Hematopoietic multipotent progenitor cell treated with erythropoietin and hydrocortisone succinate and interleukin-3 and kit ligand, for 6 days (in vitro differentiated cells): ENCODE results near the gene CSNK2A1.

ENCODE experiments used
- DNase-seq: peaks from one replicate; pipeline ENCODE4 v3.0.0-alpha.2; 2015

Gene CSNK2A1

DNA sequence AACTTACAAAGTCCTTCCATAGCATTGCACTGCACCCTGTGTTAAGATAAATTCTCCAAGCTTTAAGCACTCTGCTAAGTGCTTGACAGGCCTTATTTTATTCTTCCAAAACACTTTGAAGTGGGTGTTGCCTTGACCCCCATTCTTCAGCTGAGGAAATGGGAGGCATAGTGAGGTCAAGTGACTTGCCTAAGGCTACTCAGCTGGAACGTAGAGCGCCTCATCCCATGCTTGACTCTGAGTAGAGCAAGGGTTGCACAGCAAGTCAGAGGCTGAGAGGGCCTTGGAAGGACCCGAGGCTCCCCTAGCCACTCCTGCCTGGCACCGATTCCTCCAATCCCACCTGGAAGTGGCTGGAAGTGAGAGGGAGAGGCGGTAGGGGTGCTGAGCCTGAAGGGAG, 19.6 kb upstream of the CSNK2A1 start:
- DNase-seq: no peak

DNA sequence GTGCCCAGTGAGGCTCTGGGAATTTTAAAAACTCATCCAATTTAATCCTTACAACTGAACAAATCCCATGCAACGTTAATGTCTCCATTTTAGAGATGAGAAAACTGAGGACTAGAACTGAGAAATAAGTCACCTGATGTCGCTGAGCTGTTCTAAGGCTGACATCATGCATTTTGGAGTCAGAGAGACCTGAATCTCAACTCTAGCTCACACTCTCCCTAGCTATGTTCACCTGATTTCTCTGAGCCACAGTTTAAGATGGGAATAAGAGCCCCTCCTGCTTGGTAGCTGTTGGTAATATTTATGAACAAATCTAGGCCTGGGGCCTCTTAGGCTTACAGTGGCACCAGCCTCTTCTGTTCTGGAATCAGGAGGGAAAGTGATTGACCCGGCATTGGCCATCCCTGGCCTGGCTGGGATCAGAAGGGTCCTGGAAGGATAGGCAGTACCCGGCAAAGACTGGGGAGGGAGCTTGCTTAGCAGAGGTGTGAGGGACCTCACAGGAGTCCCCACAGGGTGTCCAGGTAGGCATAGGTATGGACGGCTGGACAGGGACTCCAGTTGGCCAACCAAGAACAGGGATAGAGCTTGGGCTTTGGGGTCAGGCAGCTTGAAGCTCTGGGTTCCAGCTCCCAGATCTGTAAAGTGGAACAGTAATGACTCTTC, 18.8 kb upstream of the CSNK2A1 start:
- DNase-seq: no peak

DNA sequence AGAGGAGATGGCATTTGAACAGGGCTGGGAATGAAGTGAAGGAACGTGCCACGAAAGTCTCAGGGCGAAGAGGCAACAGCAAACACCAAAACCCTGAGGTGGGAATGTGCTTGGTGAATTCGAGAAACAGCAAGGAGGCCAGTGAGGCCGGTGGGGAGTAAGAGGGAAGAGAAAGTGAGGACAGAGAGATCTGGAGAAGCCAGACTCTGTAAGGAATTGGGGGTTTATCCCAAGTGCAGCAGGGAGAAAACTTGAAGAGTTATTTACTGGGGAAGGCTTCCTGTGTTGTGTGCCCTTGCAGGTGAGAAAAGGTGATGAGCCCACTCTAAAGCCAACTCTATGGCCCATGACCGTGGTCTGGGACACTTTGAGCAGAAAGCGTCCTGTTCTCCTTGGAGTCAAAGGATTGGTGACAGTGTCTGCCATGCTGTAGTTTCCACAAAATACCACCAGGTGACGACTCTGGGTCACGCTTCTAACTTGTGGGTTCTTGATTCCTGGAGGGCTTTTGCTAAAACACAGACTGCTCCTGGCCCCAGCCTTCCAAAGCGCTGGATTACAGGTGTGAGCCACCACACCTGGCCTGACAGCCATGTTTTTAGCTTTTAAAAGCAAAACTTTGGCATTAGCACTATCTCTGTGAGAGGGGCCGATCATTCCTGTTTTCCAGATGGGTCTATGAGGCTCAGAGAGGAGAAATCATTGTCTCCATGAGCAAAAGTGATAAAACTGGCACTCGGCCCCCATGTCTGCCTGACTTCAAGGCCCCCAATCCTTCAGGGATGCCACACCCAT, 18.0 kb upstream of the CSNK2A1 start:
- DNase-seq: peak; percentile 87

DNA sequence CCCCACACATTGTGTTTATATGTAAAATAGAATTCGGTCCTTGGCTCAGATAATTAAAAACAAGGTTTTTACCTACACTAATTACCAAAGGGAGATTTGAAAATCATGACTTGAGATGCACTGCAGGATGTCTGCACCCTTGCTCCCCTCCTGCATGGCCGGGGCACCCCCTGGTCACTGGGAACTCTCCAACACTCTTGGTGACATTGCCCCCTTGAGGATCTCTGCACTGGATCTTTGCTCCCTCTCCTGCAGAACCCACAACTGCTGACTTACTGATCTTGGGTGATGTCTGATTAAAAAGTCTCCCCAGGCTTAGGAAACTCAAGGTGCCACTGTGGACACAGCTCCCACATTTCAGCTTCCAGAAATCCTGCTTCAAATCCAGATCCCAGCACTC, 17.1 kb upstream of the CSNK2A1 start:
- DNase-seq: peak; percentile 31

DNA sequence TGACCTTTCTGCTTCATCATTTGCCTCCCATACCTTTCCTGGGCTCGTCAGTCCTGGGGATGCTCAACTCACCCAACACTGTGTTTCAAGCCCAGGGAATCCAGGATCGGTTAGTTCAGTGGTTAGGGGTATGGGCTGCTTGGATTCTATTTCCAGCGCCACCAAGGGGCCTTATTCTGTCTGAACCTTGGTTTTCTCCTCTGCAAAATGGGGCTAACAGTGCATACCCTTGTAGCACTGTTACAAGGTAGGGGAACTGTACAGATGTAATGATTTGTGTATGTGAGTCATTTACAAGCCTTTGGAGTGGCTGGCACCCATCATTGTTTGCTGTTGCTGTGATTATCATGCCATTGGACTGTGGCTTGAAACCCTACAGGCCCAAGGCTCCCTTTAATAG, 14.5 kb upstream of the CSNK2A1 start:
- DNase-seq: no peak

DNA sequence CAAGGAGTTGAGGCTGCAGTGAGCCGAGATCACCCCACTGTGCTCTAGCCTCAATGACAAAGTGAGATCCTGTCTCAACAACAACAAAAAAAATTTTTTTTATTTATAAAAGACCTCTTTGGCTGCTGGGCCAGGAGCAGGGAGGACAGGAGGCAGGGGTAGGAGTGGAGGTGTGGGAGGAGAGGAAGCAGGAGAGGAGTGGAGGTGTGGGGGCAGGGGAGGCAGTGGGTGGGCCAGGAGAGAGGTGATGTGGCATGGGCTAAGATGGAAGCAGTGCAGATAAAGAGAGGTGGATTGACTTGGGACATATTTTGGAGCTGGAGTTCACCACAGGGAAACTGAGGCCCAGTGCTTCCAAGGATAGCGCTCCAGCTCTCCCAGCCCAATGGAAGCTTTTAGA, 13.4 kb upstream of the CSNK2A1 start:
- DNase-seq: no peak

DNA sequence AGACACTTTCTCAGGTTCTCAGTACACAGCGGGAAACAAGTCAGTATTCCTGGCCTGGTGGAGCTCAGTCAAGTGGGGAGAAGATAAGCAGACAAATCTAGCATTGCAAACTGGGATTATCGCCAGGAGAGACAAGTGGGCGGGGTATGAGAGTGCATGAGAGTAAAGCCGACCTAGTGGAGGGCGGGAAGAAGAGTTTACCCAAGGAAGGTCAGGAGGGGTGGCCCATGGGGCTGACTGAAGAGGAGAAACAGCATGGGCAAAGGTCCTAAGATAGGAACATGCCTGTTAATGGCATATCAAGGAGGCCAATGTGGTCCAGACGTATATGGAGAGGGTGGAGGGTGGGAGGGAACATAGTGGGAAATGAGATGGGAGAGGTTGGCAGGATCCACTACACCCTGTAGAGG, 12.4 kb upstream of the CSNK2A1 start:
- peak; percentile 81 for DNase-seq

DNA sequence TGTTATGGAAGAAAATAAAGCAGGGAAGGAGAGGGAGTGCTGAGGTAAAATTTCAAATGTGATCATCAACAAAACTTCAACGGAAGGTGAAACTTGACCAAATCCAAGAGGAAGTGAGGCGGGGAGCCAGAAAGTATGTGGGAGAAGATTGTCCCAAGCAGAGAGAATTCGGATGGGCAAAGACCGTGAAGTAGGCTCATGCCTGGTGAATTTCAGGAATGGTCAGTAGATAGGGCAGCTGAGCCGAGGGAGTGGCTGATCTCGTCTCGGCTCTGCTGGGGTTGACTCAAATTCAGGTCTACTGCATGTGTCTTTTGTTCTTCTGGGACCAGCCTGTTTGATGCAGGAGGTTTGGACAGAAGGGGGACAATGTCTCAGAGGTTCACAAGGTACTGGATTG, 7.0 kb upstream of the CSNK2A1 start:
- no peak for DNase-seq

DNA sequence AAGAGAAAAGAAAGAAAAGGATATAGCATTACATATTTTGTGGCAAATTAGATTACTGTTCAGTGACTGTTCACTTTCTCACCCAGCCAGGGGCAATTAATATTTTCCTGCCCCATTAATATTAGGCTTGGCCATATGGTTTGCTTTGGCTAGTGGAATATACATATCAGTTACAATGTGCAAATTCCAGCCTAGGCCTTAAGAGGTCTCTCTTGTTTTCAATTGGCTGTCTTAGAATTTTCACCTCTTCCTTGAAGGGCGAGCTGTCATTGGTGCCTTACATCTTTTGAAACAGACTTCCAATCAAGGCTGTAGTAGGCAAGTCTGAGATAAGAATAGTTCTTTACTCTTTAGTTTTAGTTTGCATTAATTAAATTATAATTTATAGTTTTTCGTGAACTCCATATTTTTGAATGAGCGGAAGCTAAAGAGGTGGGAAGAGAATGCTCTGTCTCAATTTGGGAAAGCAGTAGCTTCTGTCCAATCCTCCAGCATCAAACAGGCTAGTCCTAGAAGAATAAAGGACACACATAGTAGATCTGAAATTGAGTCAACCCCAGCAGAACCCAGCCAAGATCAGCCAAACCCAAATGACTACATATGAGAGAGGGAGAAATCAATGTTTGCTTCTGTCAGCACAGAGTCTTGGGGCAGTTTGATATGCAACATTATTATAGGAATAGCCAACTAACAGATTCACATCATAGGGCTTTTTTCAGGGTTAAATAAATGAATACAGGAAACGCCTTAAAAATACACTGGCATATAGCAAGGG, 6.3 kb upstream of the CSNK2A1 start:
- DNase-seq: peak; percentile 59

DNA sequence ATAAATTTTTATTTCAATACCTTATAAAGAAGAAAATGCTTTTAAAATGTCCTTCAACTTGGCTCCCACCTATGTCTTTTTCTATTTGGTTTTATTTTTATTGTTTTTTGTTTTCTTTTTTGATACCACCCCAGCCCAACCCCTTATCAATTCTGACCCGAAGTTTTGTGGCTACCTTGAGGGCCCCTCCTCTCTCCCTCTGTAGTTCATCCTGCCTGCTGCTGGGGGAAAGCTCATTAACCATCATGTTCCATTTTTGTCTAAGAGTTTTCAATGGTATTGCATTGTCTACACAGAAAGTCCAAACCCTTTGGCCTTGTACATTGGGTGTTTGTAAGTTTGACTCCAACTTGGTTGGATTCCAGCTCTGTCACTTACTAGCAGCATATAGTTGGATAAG, 5.3 kb upstream of the CSNK2A1 start:
- DNase-seq: peak; percentile 72

DNA sequence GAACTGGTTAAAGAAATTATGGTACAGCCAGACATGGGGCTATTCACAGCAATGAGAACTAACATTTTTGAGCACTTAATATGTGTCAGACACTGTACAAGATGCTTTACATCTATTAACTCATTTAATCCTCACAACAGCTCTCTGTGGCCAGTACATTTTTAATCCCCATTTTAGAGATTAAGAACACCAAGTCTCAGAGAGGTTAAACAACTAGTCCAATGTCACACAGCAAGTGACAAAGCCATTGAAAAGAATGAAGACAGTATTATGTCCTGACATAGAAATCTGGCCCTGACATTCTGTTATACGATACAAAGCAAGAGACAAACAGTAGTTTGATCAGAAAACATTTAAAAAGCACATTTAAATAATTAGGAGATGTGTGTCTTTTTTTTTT, 3.8 kb upstream of the CSNK2A1 start:
- DNase-seq: no peak

DNA sequence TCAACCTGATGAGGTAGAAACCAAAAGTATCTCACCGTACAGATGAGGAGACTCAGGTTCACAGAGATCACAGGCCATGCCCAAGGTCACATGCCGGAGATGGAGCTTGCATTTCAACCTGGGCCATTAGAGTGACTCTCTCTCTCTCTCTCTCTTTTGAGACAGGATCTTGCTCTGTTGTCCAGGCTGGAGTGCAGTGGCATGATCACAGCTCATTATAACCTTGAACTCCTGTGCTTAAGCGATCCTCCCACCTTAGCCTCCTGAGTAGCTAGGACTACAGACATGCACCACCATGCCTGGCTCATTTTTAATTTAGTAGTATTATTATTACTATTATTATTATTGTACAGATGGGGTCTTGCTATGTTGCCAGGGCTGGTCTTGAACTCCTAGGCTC, 2.8 kb upstream of the CSNK2A1 start:
- no peak for DNase-seq

DNA sequence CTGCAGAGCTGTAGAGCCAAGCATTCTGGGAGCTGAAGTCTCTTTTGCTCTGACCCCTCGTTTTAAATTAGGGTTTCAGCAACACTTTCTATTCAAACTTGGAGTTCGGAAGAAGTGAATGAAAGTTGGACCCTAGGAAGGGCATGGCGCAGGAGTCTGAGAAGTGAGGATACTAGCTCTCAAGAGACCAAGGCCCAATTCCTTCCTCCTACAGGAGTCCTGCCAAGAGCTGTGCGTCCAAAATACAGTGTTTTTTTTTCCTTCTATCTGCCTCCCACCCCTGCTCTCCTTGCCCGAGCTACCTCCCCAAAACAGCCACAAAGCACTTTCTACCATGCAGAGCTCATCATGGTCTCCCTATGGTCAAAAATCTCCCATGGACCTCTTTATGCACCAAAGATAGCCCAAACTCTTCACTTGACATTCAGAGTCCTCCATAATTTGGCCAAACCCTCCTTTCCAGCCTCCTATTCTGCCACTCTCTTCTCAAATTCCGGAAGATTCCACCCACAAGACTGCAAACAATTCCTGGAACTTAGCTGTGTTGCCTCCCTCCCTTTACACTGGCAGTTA, 649 bp upstream of the CSNK2A1 start:
- DNase-seq: no peak

DNA sequence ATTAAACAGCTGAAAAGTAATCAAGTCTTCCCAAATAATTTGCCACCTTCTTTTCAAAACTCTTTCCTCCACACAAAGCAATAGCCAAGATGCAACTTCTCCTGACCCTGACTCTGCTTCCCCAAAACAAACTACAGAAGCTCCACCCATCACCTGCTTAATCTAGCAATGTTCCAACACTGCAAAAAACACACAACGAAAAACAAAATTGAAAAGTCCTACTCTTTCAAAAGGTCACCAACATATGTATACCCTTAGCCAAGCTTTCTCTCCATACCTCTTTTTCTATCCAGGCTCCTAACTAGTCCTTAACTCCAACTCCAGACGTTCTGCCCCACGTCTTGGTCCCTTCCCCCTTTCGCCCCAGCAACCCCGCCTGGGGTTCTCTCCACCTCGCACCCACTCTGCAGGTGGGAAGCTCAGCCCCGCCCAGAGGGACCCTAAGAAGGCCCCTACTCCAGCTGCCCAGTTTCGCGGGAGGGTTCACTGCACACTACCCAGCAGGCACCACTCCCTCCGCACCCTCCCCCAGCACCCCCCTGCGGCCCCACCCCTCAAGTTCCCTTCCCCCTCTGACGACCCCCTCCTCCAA, 717 bp downstream of the CSNK2A1 start:
- DNase-seq: peak; percentile 58

DNA sequence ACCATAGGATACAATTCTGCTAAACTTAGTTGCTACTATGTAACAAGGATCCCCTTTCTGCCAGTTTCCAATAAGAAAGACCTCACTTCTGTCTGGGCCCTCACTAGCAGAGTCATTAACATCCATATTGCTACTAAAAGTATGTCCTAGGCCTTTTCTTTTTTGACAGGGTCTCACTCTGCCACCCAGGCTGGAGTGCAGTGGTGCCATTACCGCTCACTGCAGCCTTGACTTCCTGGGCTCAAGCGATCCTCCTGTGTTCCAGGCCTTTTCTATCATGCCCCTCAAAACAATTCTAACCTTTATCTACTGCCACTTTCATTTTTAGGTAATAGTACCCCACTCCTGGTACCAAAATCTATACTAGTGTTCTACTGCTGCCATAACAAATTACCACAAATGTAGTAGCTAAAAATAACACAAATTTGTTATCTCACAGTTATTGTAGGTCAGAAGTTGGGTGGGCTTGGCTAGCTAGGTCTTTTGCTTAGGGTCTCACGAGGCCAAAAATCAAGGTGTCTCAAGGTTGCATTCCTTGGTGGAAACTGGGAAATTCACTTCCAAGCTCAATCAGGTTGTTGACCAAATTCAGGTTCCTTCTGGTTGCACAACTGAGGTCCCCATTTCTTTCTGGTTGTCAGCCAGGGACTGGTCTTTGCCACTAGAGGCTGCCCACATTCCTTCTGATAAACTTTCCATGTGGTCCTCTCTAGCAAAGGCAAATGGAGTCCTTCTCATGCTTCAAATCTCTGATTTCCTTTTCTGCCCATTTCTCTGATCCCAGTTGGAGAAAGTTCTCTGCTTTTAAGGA, 3.0 kb downstream of the CSNK2A1 start:
- peak; percentile 75 for DNase-seq

DNA sequence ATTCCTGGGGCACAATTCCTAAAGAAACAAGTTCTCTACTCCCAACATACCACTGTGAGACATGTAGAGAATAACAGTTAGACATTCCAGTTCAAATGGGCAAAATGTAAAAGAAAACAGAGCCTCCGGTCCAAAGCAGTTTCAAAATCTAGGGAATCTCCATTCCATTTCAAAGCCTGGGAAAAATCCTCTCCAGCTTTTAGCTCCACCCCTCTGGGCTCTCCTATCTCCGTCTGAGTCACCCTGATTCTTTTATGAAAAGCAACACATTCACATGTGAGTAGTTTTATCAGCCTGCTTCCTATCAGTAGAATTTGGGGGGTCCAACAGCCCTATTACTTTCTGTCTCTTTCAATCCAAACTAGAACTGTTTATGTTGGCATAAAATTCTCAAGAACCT, 3.7 kb downstream of the CSNK2A1 start:
- DNase-seq: peak; percentile 39

DNA sequence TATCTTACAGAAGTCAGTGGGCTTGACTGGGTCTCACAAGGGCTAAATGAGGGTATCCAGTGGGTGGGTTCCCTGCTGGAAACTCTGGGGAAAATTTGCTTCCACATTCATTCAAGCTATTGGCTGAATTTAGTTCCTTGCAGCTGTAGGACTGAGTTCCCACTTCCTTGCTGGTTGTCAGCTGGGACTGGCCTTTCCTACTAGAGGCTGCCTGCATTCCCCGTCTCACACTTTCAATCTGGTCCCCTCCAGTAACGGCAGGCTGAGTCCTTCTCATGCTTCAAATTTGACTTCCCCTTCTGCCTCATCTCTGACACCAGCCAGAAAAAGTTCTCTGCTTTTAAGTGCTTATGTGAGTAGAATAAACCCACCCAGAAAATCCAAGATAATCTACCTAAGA, 4.4 kb downstream of the CSNK2A1 start:
- DNase-seq: no peak

DNA sequence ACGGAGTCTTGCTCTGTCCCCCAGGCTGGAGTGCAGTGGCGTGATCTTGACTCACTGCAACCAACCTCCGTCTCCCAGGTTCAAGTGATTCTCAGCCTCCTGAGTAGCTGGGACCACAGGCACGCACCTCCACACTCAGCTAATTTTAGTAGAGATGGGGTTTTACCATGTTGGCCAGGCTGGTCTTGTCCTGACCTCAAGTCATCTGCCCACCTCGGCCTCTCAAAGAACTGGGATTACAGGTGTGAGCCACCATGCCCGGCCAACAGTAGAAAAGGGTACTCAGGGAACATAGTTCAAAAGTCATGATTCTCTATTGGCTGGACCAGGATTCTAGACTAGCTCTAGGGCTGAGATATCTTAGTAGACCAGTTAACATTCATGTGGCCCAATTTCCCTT, 5.6 kb downstream of the CSNK2A1 start:
- no peak for DNase-seq

DNA sequence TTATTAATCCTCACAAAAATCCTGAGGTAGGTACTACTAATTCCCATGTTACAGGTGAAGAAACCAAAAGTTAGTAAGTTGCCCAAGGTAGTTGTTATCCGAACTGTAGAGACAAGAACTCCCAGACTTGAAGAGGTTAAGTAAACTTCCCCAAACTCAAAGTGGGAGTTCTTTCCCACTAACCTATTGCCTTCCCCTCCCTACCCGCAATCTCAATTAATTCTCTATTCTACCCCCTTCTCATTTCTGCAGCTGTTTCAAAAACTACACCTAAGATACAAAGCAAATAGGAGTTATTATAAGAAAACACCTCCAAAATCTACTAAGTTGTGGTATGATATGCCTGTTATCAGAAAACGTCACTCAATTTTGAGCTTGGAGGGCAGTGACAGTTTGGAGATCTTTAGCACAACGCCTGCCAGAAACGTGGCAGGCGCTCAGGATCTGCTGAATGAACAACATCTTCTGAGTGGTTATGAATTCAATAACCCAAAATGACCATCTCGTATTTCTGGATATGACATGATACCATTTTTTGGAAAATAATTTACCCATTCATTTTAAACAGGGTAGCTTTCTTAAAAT, 7.1 kb downstream of the CSNK2A1 start:
- peak; percentile 79 for DNase-seq

DNA sequence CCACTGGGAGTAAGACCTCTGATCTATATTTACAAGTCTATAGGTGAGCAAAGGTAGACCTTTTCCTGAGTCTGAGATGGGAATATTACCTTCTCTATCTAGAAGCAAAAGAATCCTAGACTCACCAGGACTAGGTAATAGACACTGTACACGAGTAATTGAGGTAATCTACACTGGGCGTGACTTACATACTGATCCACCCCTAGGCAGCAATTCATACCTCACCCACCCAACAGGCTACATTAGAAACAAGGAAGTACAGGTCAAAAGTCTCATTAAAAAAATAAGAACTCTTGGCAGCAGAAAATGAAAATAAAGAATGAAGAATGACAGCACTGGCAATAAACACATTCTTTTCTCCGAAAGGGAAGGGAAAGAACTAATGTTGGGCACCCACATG, 7.6 kb downstream of the CSNK2A1 start:
- peak; percentile 66 for DNase-seq

DNA sequence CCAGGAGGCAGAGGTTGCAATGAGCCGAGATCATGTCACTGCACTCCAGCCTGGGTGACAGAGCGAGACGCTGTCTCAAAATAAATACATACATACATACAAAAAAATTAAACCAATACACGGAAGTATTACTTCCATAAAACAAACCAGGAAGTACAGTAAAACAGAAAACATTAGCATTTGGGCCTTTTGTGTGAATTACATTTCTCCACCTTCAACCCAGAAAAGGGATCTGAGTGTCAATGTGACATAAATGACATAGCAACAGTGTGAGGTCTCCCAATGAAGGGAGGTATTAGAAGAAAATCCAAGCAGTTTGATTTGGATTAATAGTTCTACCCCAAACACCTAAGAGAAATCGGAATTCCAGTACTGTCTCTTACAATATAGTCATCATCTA, 10.1 kb downstream of the CSNK2A1 start:
- no peak for DNase-seq

DNA sequence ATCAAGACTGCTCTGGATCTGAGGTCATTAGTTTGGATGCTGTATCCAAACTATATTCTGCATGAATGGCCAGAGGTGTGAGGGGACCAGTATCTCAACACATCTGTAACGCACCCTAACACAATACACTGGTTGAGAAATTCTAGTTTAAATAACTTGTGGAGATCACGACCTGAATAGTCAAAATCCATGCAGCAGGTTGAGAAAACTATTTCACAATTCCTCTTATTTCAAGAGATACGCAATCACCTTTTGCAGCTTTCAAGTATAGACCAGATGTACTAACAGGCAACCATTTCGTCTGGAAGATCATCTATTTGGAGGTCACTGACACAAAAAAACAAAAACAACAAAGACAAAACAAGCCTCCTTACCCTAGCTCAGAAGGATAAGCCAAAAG, 11.1 kb downstream of the CSNK2A1 start:
- no peak for DNase-seq
